AG04449 (cell line): ENCODE measurements around the gene THRA.

ENCODE experiments used
- CTCF ChIA-PET: fragments of 350-600 bp; formaldehyde crosslinking; extraction: SDS; loops from one replicate; lab custom pipeline; 2021; ENCODE audit warnings: antibody characterized with exemption; lab: Yijun Ruan, JAX
- POLR2A ChIA-PET: fragments of 400-600, 350-600 bp; formaldehyde crosslinking; extraction: SDS; loops from one replicate; lab custom pipeline; 2020; ENCODE audit warnings: antibody characterized with exemption, inconsistent platforms; lab: Yijun Ruan, JAX
- DNase-seq: peaks from one replicate; pipeline ENCODE4 v3.0.0-alpha.2; 2010; ENCODE audit warnings: low read depth, low spot score
- H3K4me3 ChIP-seq: 2 replicates; pipeline ENCODE4 v1.5.1; 2011; ENCODE audit warnings: low read depth, mild to moderate bottlenecking, control low read depth, low read length
- CTCF ChIP-seq: IDR thresholded peaks from one replicate; pipeline ENCODE4 v1.5.1; 2011; ENCODE audit warnings: mild to moderate bottlenecking, moderate library complexity, low read length, control low read depth, inconsistent platforms; ENCODE audit not compliant: insufficient read depth; ENCODE audit errors: missing control alignments

Gene THRA

DNA sequence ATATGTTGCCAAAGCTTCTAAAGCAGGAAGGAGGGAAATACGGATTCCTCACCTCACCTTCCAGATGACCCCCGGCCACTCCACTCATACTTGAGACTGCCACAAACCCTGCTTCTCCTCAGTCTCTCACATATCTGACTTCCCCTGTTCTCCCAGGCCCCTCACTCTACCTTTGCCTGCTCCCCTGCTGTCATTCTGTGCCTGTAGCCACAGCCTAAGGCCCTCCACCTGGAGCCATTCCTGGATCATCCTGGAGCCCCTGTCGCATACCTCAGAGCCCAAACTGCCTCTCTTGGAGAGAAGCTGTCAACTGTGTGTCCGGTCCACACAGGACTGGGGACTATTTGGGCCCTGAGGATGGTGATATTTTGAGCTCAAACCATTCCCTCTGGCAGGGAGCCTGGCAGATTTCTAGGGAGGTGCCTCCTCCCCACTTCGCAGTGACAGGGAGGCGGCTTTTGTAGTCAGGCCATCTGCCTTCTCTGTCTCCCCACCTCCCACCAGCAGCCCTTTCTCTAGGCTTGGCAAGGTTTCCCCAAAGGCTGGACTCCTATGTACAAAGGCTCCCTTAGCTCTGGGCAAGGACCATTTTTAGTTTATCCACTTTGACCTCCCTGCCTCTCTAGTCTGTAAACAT lies 6.3 kb upstream of the THRA start:
- POLR2A ChIA-PET = interaction anchor here (0.5 kb wide), 1 partner anchor 1633 kb away, joined by 4 read pairs; no protein-coding TSS in a partner anchor
- no peak overlapping the region for H3K4me3 ChIP-seq
- CTCF ChIA-PET = interaction anchor here (0.6 to 11.7 kb wide), 5 partner anchors 18 to 57 kb away, joined by 3 to 111 read pairs (median 8); no protein-coding TSS in a partner anchor
- DNase-seq = no peak
- no peak for TF ChIP-seq CTCF

DNA sequence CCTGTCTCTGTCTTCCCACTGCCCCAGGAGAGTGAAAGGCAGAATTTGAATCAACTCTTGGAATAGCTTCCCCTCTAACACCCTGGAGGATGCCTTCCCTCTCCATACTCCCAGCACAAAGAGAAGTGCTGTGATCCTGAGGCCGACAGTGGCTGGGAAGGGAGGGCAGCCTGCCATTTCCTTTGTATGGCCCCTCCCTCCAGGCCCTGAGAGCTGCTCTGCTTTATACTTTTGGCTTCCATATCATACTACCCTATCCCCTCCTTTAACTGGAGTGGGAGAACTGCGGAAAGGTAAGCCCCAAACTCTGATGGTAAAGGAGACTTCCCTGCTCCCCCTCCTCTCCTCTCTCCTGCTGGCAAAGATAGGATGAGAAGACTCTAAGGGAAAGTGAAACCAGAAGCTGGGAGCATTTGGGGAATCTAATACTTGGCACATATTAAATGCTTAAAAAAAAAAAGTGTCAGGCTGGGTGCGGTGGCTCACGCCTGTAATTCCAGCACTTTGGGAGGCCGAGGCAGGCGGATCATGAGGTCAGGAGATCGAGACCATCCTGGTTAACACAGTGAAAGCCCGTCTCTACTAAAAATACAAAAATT lies 4.5 kb upstream of the THRA start:
- ChIA-PET POLR2A (no interaction called here), CTCF (interaction anchor here (0.9 to 11.7 kb wide), 10 partner anchors 11 to 55 kb away, joined by 3 to 111 read pairs (median 8); partner anchors contain the start of gene CSF3)
- no peak for DNase-seq
- no peak for TF ChIP-seq CTCF
- no peak overlapping the region for H3K4me3 ChIP-seq

GRCh38 chr17:40058865-40059264 lies 3.9 kb upstream of the THRA start:
- TF ChIP-seq CTCF = no peak
- H3K4me3 ChIP-seq = no peak overlapping the region
- ChIA-PET CTCF (interaction anchor here (1.2 to 11.7 kb wide), 7 partner anchors 16 to 54 kb away, joined by 4 to 111 read pairs (median 14); no protein-coding TSS in a partner anchor), POLR2A (no interaction called here)
- DNase-seq = no peak

DNA sequence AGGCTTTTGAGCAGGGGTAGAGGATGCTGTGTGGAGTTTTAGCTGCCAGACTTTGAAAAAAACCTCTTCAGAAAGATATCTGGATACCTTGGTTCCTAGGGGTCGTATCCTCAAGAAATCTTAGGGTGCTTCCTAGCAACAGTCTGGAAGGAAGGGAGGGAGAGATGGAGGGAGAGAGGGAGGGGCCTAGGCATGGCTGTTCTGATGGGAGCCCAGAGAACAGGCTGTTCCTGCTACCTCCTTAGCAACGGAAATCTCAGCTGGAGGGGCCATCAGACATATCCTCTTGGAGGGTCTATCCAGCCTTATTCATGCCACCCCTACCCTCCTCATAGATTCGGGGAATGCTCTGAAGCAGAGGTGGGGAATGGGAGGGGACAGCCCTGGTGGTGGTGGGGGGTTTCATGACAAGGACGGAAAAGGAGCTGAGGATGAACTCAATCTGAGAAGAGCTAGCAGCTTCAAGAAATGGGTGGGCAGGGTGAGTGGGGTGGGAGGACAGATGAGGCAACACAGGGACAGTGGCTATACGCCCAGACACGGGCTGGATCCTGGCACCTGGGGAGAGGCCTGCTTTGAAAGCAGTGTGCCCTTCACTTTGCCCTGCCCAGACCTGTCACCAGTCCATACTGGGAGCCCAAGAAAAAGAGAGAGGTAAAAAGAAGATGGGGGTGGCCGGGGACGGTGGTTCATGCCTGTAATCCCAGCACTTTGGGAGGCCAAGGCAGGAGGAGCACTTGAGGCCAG lies 2.9 kb upstream of the THRA start:
- ChIA-PET POLR2A (no interaction called here), CTCF (interaction anchor here (0.6 to 11.7 kb wide), 8 partner anchors 10 to 178 kb away, joined by 3 to 111 read pairs (median 11); no protein-coding TSS in a partner anchor)
- no peak for TF ChIP-seq CTCF
- H3K4me3 ChIP-seq = no peak overlapping the region
- DNase-seq = no peak

DNA sequence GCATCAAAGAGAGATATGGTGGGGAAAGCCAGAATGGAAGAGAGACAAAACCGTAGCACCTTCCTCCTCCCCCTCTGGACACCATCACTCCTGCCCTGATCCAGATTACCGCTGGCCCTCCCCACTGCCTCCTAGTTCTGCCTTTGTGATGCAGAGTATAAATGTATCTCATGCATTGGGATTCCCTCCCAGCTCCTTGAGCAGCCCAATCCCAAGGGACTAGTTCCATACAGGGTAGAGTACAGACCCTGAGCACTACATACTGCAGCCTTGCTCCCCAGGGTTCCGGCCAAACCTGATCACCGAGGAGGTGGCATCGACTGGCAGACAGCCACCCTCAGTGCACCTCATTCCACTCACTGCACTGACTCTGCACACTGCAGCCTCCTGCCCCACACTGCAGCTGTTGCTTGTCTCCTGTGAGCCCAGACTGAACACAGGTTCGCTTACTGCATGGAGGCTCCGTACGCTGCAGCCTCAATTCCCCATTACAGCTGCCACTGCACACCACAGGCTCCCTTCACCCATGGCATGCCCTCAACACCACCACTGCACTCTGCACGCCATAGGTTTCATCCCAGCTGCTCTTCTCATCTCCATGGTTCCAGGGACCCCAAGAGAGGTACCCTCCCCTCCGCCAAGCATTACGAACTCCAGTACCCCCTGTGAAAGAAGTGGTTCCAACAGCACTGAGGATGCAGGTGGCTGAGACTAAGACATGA lies 1.7 kb upstream of the THRA start:
- no peak overlapping the region for H3K4me3 ChIP-seq
- DNase-seq = no peak
- CTCF ChIA-PET = interaction anchor here (0.6 to 11.7 kb wide), 8 partner anchors 9 to 68 kb away, joined by 3 to 111 read pairs (median 14); no protein-coding TSS in a partner anchor
- TF ChIP-seq CTCF = no peak
- POLR2A ChIA-PET = no interaction called here
